Upper lobe of left lung (tissue), 6 donors: ENCODE results near the gene FBLN1. TPM values are rescaled to one million over a fixed set of nuclear protein-coding genes. Genes with fewer than 3 reads are reported as not detected.

Source experiments
- ATAC-seq, 2 donors: fragments of 200-7000 bp; cut with Tn5 transposase; one replicate each; pipeline ENCODE4 v1.9.1; 2022; ENCODE audit warnings: mild to moderate bottlenecking in 2 of 2, moderate library complexity in 2 of 2; ENCODE audit not compliant: low FRiP score in 2 of 2
- DNase-seq, 2 donors: peaks; one replicate each; pipeline ENCODE4 v3.0.0-alpha.2; 2019 to 2020
- H3K27ac ChIP-seq, 4 donors: fragments of 200-600 bp; sonication (generic); one replicate each; pipeline ENCODE4 v1.5.1; 2016 to 2019
- H3K27me3 ChIP-seq, 4 donors: fragments of 200-600 bp; sonication (generic); one replicate each; pipeline ENCODE4 v1.5.1; 2017 to 2019
- H3K36me3 ChIP-seq, 4 donors: fragments of 200-600 bp; sonication (generic); one replicate each; pipeline ENCODE4 v1.5.1; 2016 to 2019
- H3K4me1 ChIP-seq, 4 donors: fragments of 200-600 bp; sonication (generic); one replicate each; pipeline ENCODE4 v1.5.1; 2018 to 2019
- H3K4me3 ChIP-seq, 4 donors: fragments of 200-600 bp; sonication (generic); one replicate each; pipeline ENCODE4 v1.5.1; 2017 to 2019; ENCODE audit warnings: mild to moderate bottlenecking in 2 of 4, moderate library complexity in 1 of 4
- H3K9me3 ChIP-seq, 4 donors: fragments of 200-600 bp; sonication (generic); one replicate each; pipeline ENCODE4 v1.5.1; 2018 to 2019
- EP300 ChIP-seq, 4 donors: sonication (generic); formaldehyde crosslinking; IDR thresholded peaks; one replicate each; pipeline ENCODE4 v1.5.1; 2017; ENCODE audit warnings: antibody characterized with exemption in 4 of 4, control low read depth in 2 of 4
- POLR2A ChIP-seq, 4 donors: fragments of 450-650 bp; IDR thresholded peaks; one replicate each; pipeline ENCODE4 v1.5.1; 2016 to 2017; ENCODE audit warnings: antibody characterized with exemption in 4 of 4, mild to moderate bottlenecking in 2 of 4
- POLR2AphosphoS5 ChIP-seq, 2 donors: sonication (generic); formaldehyde crosslinking; IDR thresholded peaks; one replicate each; pipeline ENCODE4 v1.5.1; 2017; ENCODE audit warnings: antibody characterized with exemption in 2 of 2
- WGBS, 2 donors: methylation state at CpG; one replicate each; pipeline ENCODE4 v1.1.5; 2017 to 2018; 5-methylcytosine and 5-hydroxymethylcytosine counted together
- total RNA-seq, 6 donors: library from RNA; depleted of rRNA in 4 of 6; stranded (reverse); fragments of >200 nt in 4 of 6; gene quantifications; one replicate each; pipeline versions ENCODE4 v1.1.0 to v1.2.1, GENCODE V29; 2016 to 2021
- TF ChIP-seq, protein P1 (sequence below), 6 experiments: fragments of 450-650 bp in 4 of 6; fragments of 200-600 bp in 2 of 6; sonication (generic) in 2 of 6; IDR thresholded peaks; one replicate each; pipeline ENCODE4 v1.5.1; 2016 to 2019; ENCODE audit warnings: antibody characterized with exemption in 6 of 6
- donor health status: DM: no; HTN: no; CAD: no; lungs with moderate emphysema.
- donor health status: DM: no; HTN: yes; CAD: no; lungs with severe emphysema.

The FBLN1 gene
- total RNA-seq, 6 donors from 2014 or later = 63.9 to 523 (median 207) TPM

DNA sequence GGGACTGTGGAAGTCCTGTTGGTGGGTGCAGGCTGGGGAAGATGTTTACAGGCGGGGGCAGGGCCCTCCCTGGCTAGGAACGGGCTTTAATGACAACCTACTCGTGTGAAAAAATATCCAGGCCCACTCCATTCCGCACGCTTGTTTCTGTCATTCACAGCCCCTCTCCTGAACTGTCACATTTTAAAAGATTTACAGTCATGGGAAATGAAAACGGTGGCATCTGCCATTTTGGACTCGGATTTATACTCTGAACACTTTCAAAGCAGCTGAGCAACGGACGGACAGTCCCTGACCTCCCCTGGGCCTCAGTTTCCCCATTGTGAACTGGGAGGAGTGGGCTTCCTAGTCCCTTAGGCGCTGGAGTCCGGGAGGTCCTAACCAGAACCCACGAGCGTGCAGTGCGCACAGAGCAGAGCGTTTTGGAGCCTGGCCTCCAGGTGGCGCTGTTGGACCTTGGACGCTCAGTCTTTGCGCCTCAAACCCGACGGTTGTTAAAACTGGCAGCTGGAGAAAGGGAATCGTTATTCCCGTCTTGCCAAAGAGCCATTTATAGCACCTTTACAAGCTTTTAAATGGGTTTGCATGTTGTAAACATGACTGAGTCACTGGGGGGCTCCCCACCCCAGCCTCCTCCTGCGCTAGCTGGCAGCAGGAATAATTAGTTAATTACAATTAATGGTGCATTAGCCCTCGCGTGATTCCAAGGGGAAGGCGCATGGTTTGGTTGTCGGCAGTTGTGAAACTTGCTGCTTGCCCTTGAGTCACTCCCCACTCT is 75.3 kb downstream of the FBLN1 start:
- TF ChIP-seq, protein P1, sequence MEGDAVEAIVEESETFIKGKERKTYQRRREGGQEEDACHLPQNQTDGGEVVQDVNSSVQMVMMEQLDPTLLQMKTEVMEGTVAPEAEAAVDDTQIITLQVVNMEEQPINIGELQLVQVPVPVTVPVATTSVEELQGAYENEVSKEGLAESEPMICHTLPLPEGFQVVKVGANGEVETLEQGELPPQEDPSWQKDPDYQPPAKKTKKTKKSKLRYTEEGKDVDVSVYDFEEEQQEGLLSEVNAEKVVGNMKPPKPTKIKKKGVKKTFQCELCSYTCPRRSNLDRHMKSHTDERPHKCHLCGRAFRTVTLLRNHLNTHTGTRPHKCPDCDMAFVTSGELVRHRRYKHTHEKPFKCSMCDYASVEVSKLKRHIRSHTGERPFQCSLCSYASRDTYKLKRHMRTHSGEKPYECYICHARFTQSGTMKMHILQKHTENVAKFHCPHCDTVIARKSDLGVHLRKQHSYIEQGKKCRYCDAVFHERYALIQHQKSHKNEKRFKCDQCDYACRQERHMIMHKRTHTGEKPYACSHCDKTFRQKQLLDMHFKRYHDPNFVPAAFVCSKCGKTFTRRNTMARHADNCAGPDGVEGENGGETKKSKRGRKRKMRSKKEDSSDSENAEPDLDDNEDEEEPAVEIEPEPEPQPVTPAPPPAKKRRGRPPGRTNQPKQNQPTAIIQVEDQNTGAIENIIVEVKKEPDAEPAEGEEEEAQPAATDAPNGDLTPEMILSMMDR (IDR thresholded peaks at IDR 0.05) = peak; percentile 87 to 94 (median 90)
- TF ChIP-seq POLR2AphosphoS5 (IDR thresholded peaks at IDR 0.05) = no peak
- Histone ChIP-seq H3K27me3 (no peaks in the 10 kb centered on the region), H3K36me3 (peaks cover 0 to 8% (median 0%) of the 10 kb centered on the region in 4 donors), H3K4me3 (no peak overlapping the region), H3K4me1 (peaks cover 2 to 5% (median 3%) of the 10 kb centered on the region in 4 donors), H3K27ac (no peak overlapping the region), H3K9me3 (no peaks in the 10 kb centered on the region)
- DNase-seq (peak; percentile 78 to 86), ATAC-seq (peak; percentile 72 to 85)
- WGBS, 2 donors = 28% methylated on average over 27 of the region's 27 CpGs

DNA sequence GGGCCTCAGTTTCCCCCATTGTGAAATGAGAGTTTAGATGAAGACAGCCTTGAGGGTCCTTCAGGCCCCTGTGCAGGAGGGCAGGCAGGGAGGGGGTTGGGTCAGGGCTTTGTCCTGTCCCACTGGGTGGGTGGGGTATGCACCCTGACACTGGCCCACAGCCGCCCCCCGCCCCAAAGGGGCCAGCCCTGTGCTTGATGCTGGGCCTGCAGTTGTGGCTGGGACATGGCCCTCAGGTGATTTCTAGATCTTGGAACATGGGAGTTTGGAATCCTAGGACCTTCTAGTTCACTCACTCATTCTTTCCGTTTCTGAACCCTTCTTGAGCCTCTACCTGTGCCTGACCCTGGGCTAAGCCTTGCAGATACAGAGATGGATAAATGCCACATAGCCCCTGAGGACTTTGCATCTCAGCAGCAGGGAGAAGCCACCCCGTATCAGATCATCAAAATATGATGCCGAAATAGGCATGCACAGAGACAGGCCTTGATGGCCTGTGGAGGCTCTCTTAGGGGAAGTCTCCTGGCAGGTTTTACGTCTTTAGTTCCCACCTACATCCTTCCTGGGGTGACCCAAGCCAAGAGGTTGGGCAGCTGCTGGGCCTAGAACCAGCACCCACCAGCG is 76.0 kb downstream of the FBLN1 start:
- peaks cover 3 to 10% (median 5%) of the 10 kb centered on the region in 4 donors for H3K4me1 ChIP-seq
- 78 to 85% methylated on average over 4 to 7 of the region's 7 CpGs for WGBS, 2 donors
- no peaks in the 10 kb centered on the region for H3K27me3 ChIP-seq
- H3K4me3 ChIP-seq = no peak overlapping the region
- H3K9me3 ChIP-seq = no peaks in the 10 kb centered on the region
- ATAC-seq = no peak
- DNase-seq = no peak
- H3K36me3 ChIP-seq = peaks cover 0 to 8% (median 0%) of the 10 kb centered on the region in 4 donors
- no peak overlapping the region for H3K27ac ChIP-seq
- TF ChIP-seq EP300 (IDR thresholded peaks at IDR 0.05) (no peak), POLR2AphosphoS5 (IDR thresholded peaks at IDR 0.05) (no peak), POLR2A (IDR thresholded peaks at IDR 0.05) (no peak)
- TF ChIP-seq, protein P1 (IDR thresholded peaks at IDR 0.05) = no peak

DNA sequence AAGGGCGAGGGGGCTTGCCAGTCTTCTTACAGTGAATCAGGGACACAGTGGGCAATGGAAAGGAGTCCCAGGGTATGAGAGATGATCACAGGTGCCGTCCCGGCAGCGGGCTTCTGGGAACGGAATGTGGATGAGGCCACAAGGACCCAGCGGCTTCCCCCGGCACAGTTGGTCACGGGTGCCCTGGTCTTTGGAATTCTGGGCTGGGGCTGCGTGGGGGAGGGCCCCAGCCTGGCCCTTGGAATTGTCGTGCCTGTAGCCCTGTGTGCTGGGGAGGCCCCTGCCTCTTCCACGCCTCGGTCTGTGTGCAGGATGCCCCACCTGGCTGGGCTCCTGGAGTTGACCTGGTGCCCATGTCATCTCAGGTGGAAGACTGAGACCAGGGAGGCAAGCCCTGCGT is 76.6 kb downstream of the FBLN1 start:
- WGBS, 2 donors = 90 to 97% methylated on average over 5 to 13 of the region's 13 CpGs
- DNase-seq (no peak), ATAC-seq (no peak)
- no peaks in the 10 kb centered on the region for H3K9me3 ChIP-seq
- H3K27me3 ChIP-seq = no peaks in the 10 kb centered on the region
- H3K27ac ChIP-seq = no peak overlapping the region
- H3K4me3 ChIP-seq = no peak overlapping the region
- H3K4me1 ChIP-seq = peaks cover 6 to 17% (median 10%) of the 10 kb centered on the region in 4 donors
- H3K36me3 ChIP-seq = peaks cover 0 to 8% (median 0%) of the 10 kb centered on the region in 4 donors
- TF ChIP-seq, protein P1 (IDR thresholded peaks at IDR 0.05) = no peak
- no peak for TF ChIP-seq EP300 (IDR thresholded peaks at IDR 0.05)
- TF ChIP-seq POLR2AphosphoS5 (IDR thresholded peaks at IDR 0.05) = no peak
- TF ChIP-seq POLR2A (IDR thresholded peaks at IDR 0.05) = no peak

DNA sequence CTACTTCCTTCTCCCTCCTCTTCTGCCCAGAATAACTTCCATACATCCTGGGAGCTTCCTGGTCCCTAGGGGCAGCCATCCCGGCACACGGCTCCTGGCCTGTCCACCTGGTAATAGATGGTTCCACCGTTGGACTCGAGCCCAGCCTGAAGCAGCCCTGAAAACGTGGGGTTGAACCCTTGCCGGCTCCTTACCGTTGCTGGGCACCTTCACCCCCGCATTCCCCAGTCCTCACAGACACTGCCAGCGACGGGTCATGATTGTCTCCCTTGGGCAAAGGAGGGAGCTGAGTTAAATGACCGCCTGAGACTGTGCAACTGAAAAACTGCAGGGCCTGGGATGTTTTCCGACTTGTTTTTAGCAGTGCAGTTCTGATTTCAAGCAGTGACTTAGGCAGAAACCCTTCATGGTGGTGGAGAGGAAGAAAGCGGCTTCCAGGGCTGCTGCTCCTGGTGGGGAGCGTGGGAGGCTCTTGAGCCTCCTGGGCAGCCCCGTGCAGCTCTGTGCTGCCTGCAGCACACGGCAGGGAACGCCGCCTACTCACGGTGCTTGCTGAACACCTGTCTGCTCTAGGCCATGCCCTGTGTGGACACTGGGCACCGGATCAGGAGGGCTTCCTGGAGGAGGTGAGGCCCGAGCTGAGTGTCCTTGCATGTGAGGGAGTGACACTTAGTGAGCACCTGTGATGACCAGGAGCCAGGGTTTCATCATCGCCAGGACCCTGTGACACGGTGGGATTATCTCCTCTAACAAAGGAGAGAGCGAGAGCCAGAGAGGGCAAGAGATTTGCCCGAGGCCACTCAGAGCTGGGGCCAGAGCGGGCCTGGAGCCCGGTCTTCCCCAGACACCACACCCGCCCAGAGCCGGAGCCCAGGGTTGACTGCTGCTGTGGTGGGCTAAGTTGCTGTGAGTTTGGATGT is 77.4 kb downstream of the FBLN1 start:
- Histone ChIP-seq H3K27me3 (no peaks in the 10 kb centered on the region), H3K27ac (no peak overlapping the region), H3K9me3 (no peaks in the 10 kb centered on the region), H3K36me3 (peaks cover 0 to 8% (median 0%) of the 10 kb centered on the region in 4 donors), H3K4me3 (no peak overlapping the region), H3K4me1 (peaks cover 6 to 17% (median 14%) of the 10 kb centered on the region in 4 donors)
- ATAC-seq = no peak
- DNase-seq = no peak
- TF ChIP-seq, protein P1 (IDR thresholded peaks at IDR 0.05) = no peak
- TF ChIP-seq POLR2A (IDR thresholded peaks at IDR 0.05) = no peak
- no peak for TF ChIP-seq POLR2AphosphoS5 (IDR thresholded peaks at IDR 0.05)
- no peak for TF ChIP-seq EP300 (IDR thresholded peaks at IDR 0.05)
- 87 to 89% methylated on average over 25 to 28 of the region's 29 CpGs for WGBS, 2 donors
